GM12878 (cell line): ENCODE measurements around the gene IZUMO3. TPM values are rescaled to one million over a fixed set of nuclear protein-coding genes. Genes with fewer than 3 reads are reported as not detected.

Source experiments
- ATAC-seq: fragments of 200-7000 bp; cut with Tn5 transposase; 3 replicates; pipeline ENCODE4 v1.9.1; 2020; ENCODE audit warnings: mild to moderate bottlenecking, moderate library complexity
- BruUV-seq: library from RNA; stranded (reverse); fragments of 400-500 nt; replicated peaks from 2 replicates; lab custom pipeline; 2021; lab: Mats Ljungman, UMichigan
- CTCF ChIA-PET: fragments of 300-600 bp; sonication (Branson Sonifier 250); formaldehyde crosslinking; extraction: SDS; loops from one replicate; lab custom pipeline; 2021; ENCODE audit warnings: inconsistent platforms; lab: Yijun Ruan, JAX
- POLR2A ChIA-PET: fragments of 350-600 bp; formaldehyde crosslinking; extraction: SDS; loops from one replicate; lab custom pipeline; 2021; ENCODE audit warnings: inconsistent platforms; lab: Charles Lee
- RAD21 ChIA-PET: fragments of 300-600 bp; sonication (Branson Sonifier 250); formaldehyde crosslinking; loops from one replicate; lab custom pipeline; 2023; ENCODE audit warnings: antibody characterized with exemption; ENCODE audit not compliant: unreplicated experiment; lab: Charles Lee
- SMC1A ChIA-PET: fragments of 300-600 bp; sonication (Branson Sonifier 250); formaldehyde crosslinking; loops from one replicate; lab custom pipeline; 2023; ENCODE audit not compliant: unreplicated experiment, uncharacterized antibody; lab: Charles Lee
- DNase-seq: peaks from one replicate; pipeline ENCODE4 v3.0.0-alpha.2; 2011; ENCODE audit warnings: low read depth, low spot score
- FAIRE-seq: peaks from 3 replicates; lab custom pipeline; 2011; peaks lifted over from hg19 to GRCh38; lab: Jason Lieb, UNC
- H2AFZ ChIP-seq: 2 replicates; pipeline ENCODE4 v1.6.0; 2011; ENCODE audit warnings: low read depth, low read length, control low read depth; ENCODE audit not compliant: control insufficient read depth
- H3K27ac ChIP-seq: 2 replicates; pipeline ENCODE4 v1.5.1; 2011; ENCODE audit warnings: control low read depth; ENCODE audit not compliant: control insufficient read depth, insufficient read depth
- H3K27me3 ChIP-seq, 2 experiments: replicated peaks in 1 of 2; 2 replicates each; pipeline versions ENCODE4 v1.6.0 to v1.6.1; 2011; ENCODE audit warnings: low read length in 1 of 2; ENCODE audit not compliant: control insufficient read depth in 2 of 2, insufficient read depth in 2 of 2
- H3K36me3 ChIP-seq, 2 experiments: 2 replicates each; pipeline ENCODE4 v1.5.1; 2011; ENCODE audit warnings: low read length in 1 of 2; ENCODE audit not compliant: control insufficient read depth in 2 of 2, insufficient read depth in 2 of 2
- H3K4me1 ChIP-seq: 2 replicates; pipeline ENCODE4 v1.6.1; 2011; ENCODE audit warnings: mild to moderate bottlenecking, low read length, moderate library complexity, mixed read lengths; ENCODE audit not compliant: control insufficient read depth, insufficient read depth
- H3K4me2 ChIP-seq: 2 replicates; pipeline ENCODE4 v1.6.0; 2011; ENCODE audit warnings: control low read depth; ENCODE audit not compliant: control insufficient read depth, insufficient read depth
- H3K4me3 ChIP-seq: fragments of 200-600 bp; sonication (generic); 2 replicates; pipeline ENCODE4 v1.5.1; 2016
- H3K79me2 ChIP-seq: 2 replicates; pipeline ENCODE4 v1.6.0; 2011; ENCODE audit warnings: low read length; ENCODE audit not compliant: control insufficient read depth, insufficient read depth
- H3K9ac ChIP-seq: 2 replicates; pipeline ENCODE4 v1.8.0; 2011; ENCODE audit warnings: low read length, control low read depth, mixed read lengths; ENCODE audit not compliant: control insufficient read depth, insufficient read depth
- H3K9me3 ChIP-seq: replicated peaks from 3 replicates; pipeline ENCODE4 v1.5.1; 2011; ENCODE audit warnings: mild to moderate bottlenecking, low read length; ENCODE audit not compliant: control insufficient read depth, insufficient read depth
- H4K20me1 ChIP-seq: 2 replicates; pipeline ENCODE4 v1.6.0; 2011; ENCODE audit not compliant: control insufficient read depth, insufficient read depth
- ESRRA ChIP-seq: IDR thresholded peaks from 2 replicates; pipeline ENCODE4 v1.6.1; 2012; ENCODE audit warnings: mild to moderate bottlenecking, low read length, improper control_type of control experiment
- GABPA ChIP-seq: IDR thresholded peaks from 2 replicates; pipeline ENCODE4 v1.6.1; 2014; ENCODE audit warnings: antibody characterized with exemption, low read depth, mild to moderate bottlenecking, inconsistent platforms
- HDAC2 ChIP-seq: fragments of 200-600 bp; sonication (generic); IDR thresholded peaks from 2 replicates; pipeline ENCODE4 v1.6.1; 2017
- JUND ChIP-seq: IDR thresholded peaks from 2 replicates; pipeline ENCODE4 v1.6.1; 2012; ENCODE audit warnings: low read depth, mild to moderate bottlenecking, low read length, improper control_type of control experiment, moderate library complexity
- KAT2A ChIP-seq: conservative IDR thresholded peaks from 2 replicates; pipeline ENCODE4 v1.6.1; 2011; ENCODE audit warnings: low read depth, low read length; ENCODE audit not compliant: control insufficient read depth
- PAX5 ChIP-seq: IDR thresholded peaks from 2 replicates; pipeline ENCODE4 v1.6.1; 2011; ENCODE audit warnings: low read depth, low read length, borderline replicate concordance
- RAD21 ChIP-seq: IDR thresholded peaks from 2 replicates; pipeline ENCODE4 v1.6.1; 2011; ENCODE audit warnings: mild to moderate bottlenecking, low read depth, low read length, moderate library complexity; ENCODE audit not compliant: insufficient read depth
- RB1 ChIP-seq: fragments of 450-650 bp; formaldehyde crosslinking; IDR thresholded peaks from 2 replicates; pipeline ENCODE4 v1.6.1; 2017; ENCODE audit warnings: mild to moderate bottlenecking, borderline replicate concordance
- TBL1XR1 ChIP-seq: IDR thresholded peaks from 2 replicates; pipeline ENCODE4 v1.6.1; 2012; ENCODE audit warnings: low read depth, low read length, improper control_type of control experiment
- YBX1 ChIP-seq: fragments of 450-650 bp; IDR thresholded peaks from 2 replicates; pipeline ENCODE4 v1.6.1; 2016; ENCODE audit warnings: antibody characterized with exemption
- WGBS: methylation state at CpG from one replicate; pipeline ENCODE4 v1.1.6; 2016; ENCODE audit warnings: low lambda C conversion rate; ENCODE audit not compliant: insufficient replicate concordance, insufficient coverage; ENCODE audit errors: missing lambda C conversion rate; 5-methylcytosine and 5-hydroxymethylcytosine counted together
- in situ Hi-C: fragments of 300-500 bp; cut with MboI; formaldehyde crosslinking; loops from 9 replicates; pipeline ENCODE4 v1.14.3; 2018; ENCODE audit warnings: mixed read lengths
- intact Hi-C: fragments of 100-400 bp; cut with micrococcal nuclease; formaldehyde crosslinking; loops from one replicate; pipeline ENCODE4 v1.14.2; 2022; ENCODE audit not compliant: unreplicated experiment
- polyA plus RNA-seq, 11 experiments: library from polyadenylated mRNA; depleted of rRNA in 4 of 11; unstranded in 6 of 11; stranded (reverse) in 5 of 11; fragments of >200 nt; fragmentation: Nextera tagmentation in 4 of 11; fragmentation: Illumina TruSeq in 1 of 11; extraction: Ambion mirVana in 4 of 11; extraction: Trizol in 1 of 11; gene quantifications; 1 replicate in 1 of 11; 2 replicates in 10 of 11; pipeline versions ENCODE4 v1.2.1 to v1.2.3, GENCODE V29; 2011 to 2016; ENCODE audit warnings: inconsistent platforms in 2 of 11, missing spikeins in 2 of 11, low read depth in 1 of 11
- total RNA-seq, 4 experiments: library from RNA; depleted of rRNA in 3 of 4; stranded (reverse); fragments of >200 nt in 3 of 4; fragmentation: Illumina TruSeq in 1 of 4; extraction: Trizol in 1 of 4; gene quantifications; 2 replicates each; pipeline versions ENCODE4 v1.2.1 to v1.2.3, GENCODE V29; 2013 to 2021
- TF ChIP-seq, protein P1 (sequence below): fragments of 450-650 bp; conservative IDR thresholded peaks from 2 replicates; pipeline ENCODE4 v1.6.1; 2017; ENCODE audit warnings: mild to moderate bottlenecking, moderate library complexity
- TF ChIP-seq, protein P2 (sequence below): fragments of 450-650 bp; IDR thresholded peaks from 2 replicates; pipeline ENCODE4 v1.6.1; 2016; ENCODE audit warnings: mild to moderate bottlenecking
- TF ChIP-seq, protein P3 (sequence below): fragments of 450-650 bp; IDR thresholded peaks from 2 replicates; pipeline ENCODE4 v1.6.1; 2014; ENCODE audit warnings: mild to moderate bottlenecking
- TF ChIP-seq, protein P4 (sequence below), 3 experiments: IDR thresholded peaks in 2 of 3; conservative IDR thresholded peaks in 1 of 3; 2 replicates each; pipeline ENCODE4 v1.5.1; 2011; ENCODE audit warnings: low read depth in 3 of 3, low read length in 3 of 3, mild to moderate bottlenecking in 3 of 3, control low read depth in 2 of 3, moderate library complexity in 2 of 3, inconsistent platforms in 1 of 3, mixed read lengths in 1 of 3; ENCODE audit not compliant: control insufficient read depth in 2 of 3, insufficient read depth in 1 of 3; ENCODE audit errors: extremely low read depth in 1 of 3

Gene IZUMO3
- total and polyA plus RNA-seq, 10 of the 15 experiments (the other 5 are each of a cell fraction or from before 2014, with no cell fraction given) = not detected

DNA sequence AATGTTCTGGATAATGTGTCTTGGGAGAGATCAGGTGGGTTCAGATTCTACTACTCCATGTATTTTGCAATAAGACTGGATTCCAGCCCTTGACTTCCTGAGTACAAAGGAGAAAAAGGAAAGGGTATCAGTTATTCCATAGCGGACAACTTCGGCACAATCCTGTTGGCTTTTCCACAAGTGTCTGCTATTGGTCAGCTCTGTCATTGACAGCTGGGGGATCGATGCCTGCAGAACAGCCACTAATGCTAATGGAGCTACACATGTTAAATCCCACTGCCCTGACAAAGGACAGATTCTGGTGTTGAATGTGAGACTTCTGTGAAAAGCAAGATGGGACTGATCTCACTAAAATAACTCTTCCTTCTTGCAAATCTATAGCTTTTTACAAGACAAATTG, 41.2 kb downstream of the IZUMO3 start:
- Histone ChIP-seq H4K20me1 (no peaks in the 10 kb centered on the region), H3K4me1 (no peaks in the 10 kb centered on the region), H3K9ac (no peak overlapping the region), H3K36me3 (no peaks in the 10 kb centered on the region), H3K4me2 (no peak overlapping the region), H3K27me3 (no peaks in the 10 kb centered on the region)
- CTCF ChIA-PET = interaction anchor here (1.3 kb wide), 1 partner anchor 21 kb away, joined by 3 read pairs; no protein-coding TSS in a partner anchor
- ATAC-seq (no peak), DNase-seq (no peak)
- SMC1A ChIA-PET = no interaction called here
- RAD21 ChIA-PET = no interaction called here
- TF ChIP-seq RAD21 (no peak), ESRRA (no peak), JUND (no peak), PAX5 (no peak), RB1 (no peak), YBX1 (no peak), HDAC2 (no peak), TBL1XR1 (no peak), KAT2A (no peak), GABPA (no peak)
- TF ChIP-seq, protein P1, sequence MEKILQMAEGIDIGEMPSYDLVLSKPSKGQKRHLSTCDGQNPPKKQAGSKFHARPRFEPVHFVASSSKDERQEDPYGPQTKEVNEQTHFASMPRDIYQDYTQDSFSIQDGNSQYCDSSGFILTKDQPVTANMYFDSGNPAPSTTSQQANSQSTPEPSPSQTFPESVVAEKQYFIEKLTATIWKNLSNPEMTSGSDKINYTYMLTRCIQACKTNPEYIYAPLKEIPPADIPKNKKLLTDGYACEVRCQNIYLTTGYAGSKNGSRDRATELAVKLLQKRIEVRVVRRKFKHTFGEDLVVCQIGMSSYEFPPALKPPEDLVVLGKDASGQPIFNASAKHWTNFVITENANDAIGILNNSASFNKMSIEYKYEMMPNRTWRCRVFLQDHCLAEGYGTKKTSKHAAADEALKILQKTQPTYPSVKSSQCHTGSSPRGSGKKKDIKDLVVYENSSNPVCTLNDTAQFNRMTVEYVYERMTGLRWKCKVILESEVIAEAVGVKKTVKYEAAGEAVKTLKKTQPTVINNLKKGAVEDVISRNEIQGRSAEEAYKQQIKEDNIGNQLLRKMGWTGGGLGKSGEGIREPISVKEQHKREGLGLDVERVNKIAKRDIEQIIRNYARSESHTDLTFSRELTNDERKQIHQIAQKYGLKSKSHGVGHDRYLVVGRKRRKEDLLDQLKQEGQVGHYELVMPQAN = no peak
- TF ChIP-seq, protein P2, sequence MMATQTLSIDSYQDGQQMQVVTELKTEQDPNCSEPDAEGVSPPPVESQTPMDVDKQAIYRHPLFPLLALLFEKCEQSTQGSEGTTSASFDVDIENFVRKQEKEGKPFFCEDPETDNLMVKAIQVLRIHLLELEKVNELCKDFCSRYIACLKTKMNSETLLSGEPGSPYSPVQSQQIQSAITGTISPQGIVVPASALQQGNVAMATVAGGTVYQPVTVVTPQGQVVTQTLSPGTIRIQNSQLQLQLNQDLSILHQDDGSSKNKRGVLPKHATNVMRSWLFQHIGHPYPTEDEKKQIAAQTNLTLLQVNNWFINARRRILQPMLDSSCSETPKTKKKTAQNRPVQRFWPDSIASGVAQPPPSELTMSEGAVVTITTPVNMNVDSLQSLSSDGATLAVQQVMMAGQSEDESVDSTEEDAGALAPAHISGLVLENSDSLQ = no peak
- TF ChIP-seq, protein P3, sequence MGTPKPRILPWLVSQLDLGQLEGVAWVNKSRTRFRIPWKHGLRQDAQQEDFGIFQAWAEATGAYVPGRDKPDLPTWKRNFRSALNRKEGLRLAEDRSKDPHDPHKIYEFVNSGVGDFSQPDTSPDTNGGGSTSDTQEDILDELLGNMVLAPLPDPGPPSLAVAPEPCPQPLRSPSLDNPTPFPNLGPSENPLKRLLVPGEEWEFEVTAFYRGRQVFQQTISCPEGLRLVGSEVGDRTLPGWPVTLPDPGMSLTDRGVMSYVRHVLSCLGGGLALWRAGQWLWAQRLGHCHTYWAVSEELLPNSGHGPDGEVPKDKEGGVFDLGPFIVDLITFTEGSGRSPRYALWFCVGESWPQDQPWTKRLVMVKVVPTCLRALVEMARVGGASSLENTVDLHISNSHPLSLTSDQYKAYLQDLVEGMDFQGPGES = no peak
- TF ChIP-seq, protein P4, sequence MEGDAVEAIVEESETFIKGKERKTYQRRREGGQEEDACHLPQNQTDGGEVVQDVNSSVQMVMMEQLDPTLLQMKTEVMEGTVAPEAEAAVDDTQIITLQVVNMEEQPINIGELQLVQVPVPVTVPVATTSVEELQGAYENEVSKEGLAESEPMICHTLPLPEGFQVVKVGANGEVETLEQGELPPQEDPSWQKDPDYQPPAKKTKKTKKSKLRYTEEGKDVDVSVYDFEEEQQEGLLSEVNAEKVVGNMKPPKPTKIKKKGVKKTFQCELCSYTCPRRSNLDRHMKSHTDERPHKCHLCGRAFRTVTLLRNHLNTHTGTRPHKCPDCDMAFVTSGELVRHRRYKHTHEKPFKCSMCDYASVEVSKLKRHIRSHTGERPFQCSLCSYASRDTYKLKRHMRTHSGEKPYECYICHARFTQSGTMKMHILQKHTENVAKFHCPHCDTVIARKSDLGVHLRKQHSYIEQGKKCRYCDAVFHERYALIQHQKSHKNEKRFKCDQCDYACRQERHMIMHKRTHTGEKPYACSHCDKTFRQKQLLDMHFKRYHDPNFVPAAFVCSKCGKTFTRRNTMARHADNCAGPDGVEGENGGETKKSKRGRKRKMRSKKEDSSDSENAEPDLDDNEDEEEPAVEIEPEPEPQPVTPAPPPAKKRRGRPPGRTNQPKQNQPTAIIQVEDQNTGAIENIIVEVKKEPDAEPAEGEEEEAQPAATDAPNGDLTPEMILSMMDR (IDR thresholded peaks at IDR 0.05 in 2 of 3, conservative IDR thresholded peaks at IDR 0.05 in 1 of 3; ENCODE audit: control insufficient read depth in 2 of 3, extremely low read depth in 1 of 3, insufficient read depth in 1 of 3, low read depth in 3 of 3, low read length in 3 of 3) = no peak
- TF ChIP-seq, all 136 proteins: peak for 0
- Histone ChIP-seq H3K79me2 (no peaks in the 10 kb centered on the region), H2AFZ (no peak overlapping the region), H3K9me3 (no peaks in the 10 kb centered on the region), H3K4me3 (no peak overlapping the region), H3K27ac (no peak overlapping the region)
- BruUV-seq = no TSS peak
- POLR2A ChIA-PET = no interaction called here
- in situ Hi-C loops = loop anchor here (10.0 kb wide), 1 partner anchor 60 kb away; no protein-coding TSS in a partner anchor
- intact Hi-C loops = no loop called here
- FAIRE-seq = no peak
- WGBS = 59% methylated on average over 3 of the region's 3 CpGs
